HepG2 (cell line): ENCODE results near the gene ALPL. TPM values are rescaled to one million over a fixed set of nuclear protein-coding genes. Genes with fewer than 3 reads are reported as not detected.

Source experiments
- ATAC-seq: fragments of 200-7000 bp; cut with Tn5 transposase; 3 replicates; pipeline ENCODE4 v1.9.1; 2020; ENCODE audit warnings: mild to moderate bottlenecking, moderate library complexity
- BruUV-seq: library from RNA; stranded (reverse); fragments of 400-500 nt; replicated peaks from 2 replicates; lab custom pipeline; 2021; lab: Mats Ljungman, UMichigan
- CTCF ChIA-PET: fragments of 300-600 bp; formaldehyde crosslinking; extraction: SDS; loops from one replicate; lab custom pipeline; 2021; ENCODE audit warnings: low total read pairs, inconsistent platforms, low intra/inter-chr PET ratio; lab: Yijun Ruan, JAX
- POLR2A ChIA-PET: fragments of 350-600 bp; sonication (Branson Sonifier 250); formaldehyde crosslinking; loops from one replicate; lab custom pipeline; 2020; ENCODE audit warnings: antibody characterized with exemption, inconsistent platforms; lab: Yijun Ruan, JAX
- DNase-seq: peaks from one replicate; pipeline ENCODE4 v3.0.0-alpha.2; 2015; ENCODE audit warnings: low spot score
- FAIRE-seq: peaks from 3 replicates; lab custom pipeline; 2011; peaks lifted over from hg19 to GRCh38; lab: Jason Lieb, UNC
- H2AFZ ChIP-seq: one replicate; pipeline ENCODE4 v1.6.1; 2011; ENCODE audit warnings: low read length, inconsistent platforms
- H3K27ac ChIP-seq: fragments of 300-600 bp; 3 replicates; pipeline ENCODE4 v1.8.0; 2011; ENCODE audit warnings: mixed run types, mild to moderate bottlenecking, mixed read lengths, low read length, inconsistent platforms; ENCODE audit not compliant: insufficient read depth; ENCODE audit errors: extremely low read length
- H3K27me3 ChIP-seq, 2 experiments: fragments of 200-600 bp in 1 of 2; 2 replicates in 1 of 2; 3 replicates in 1 of 2; pipeline versions ENCODE4 v1.6.0 to v1.8.0; 2011; ENCODE audit warnings: low read length in 2 of 2, mild to moderate bottlenecking in 2 of 2, moderate library complexity in 2 of 2, inconsistent platforms in 1 of 2; ENCODE audit not compliant: insufficient read depth in 2 of 2, control insufficient read depth in 1 of 2
- H3K36me3 ChIP-seq, 2 experiments: fragments of 200-600 bp in 1 of 2; replicated peaks in 1 of 2; 2 replicates in 1 of 2; 3 replicates in 1 of 2; pipeline versions ENCODE4 v1.5.1 to v1.8.0; 2011; ENCODE audit warnings: low read length in 2 of 2, inconsistent platforms in 1 of 2; ENCODE audit not compliant: insufficient read depth in 2 of 2, control insufficient read depth in 1 of 2
- H3K4me1 ChIP-seq: 2 replicates; pipeline ENCODE4 v1.5.1; 2012; ENCODE audit warnings: low read length, inconsistent platforms; ENCODE audit not compliant: insufficient read depth
- H3K4me2 ChIP-seq: 2 replicates; pipeline ENCODE4 v1.6.0; 2011; ENCODE audit warnings: low read depth, low read length, inconsistent platforms
- H3K4me3 ChIP-seq, 3 experiments: fragments of 200-600 bp in 1 of 3; sonication (generic), shearing (Covaris generic) in 1 of 3; replicated peaks in 1 of 3; 2 replicates each; pipeline ENCODE4 v1.5.1; 2011 to 2016; ENCODE audit warnings: low read length in 3 of 3, inconsistent platforms in 2 of 3, low read depth in 2 of 3, mild to moderate bottlenecking in 2 of 3, control low read depth in 1 of 3, mixed read lengths in 1 of 3; ENCODE audit not compliant: insufficient read depth in 1 of 3
- H3K79me2 ChIP-seq: one replicate; pipeline ENCODE4 v1.6.1; 2011; ENCODE audit warnings: low read length, inconsistent platforms; ENCODE audit not compliant: insufficient read depth
- H3K9ac ChIP-seq: 2 replicates; pipeline ENCODE4 v1.6.0; 2011; ENCODE audit warnings: mild to moderate bottlenecking, low read depth, low read length, inconsistent platforms; ENCODE audit not compliant: insufficient read depth
- H3K9me3 ChIP-seq: 2 replicates; pipeline ENCODE4 v1.5.1; 2012; ENCODE audit warnings: mild to moderate bottlenecking, low read length
- H4K20me1 ChIP-seq: 2 replicates; pipeline ENCODE4 v1.6.0; 2011; ENCODE audit warnings: inconsistent platforms, mild to moderate bottlenecking, low read length, moderate library complexity; ENCODE audit not compliant: insufficient read depth
- FOXC1 ChIP-seq: sonication (generic); formaldehyde crosslinking; IDR thresholded peaks from 2 replicates; pipeline ENCODE4 v1.8.0; 2022; ENCODE audit warnings: mild to moderate bottlenecking, missing genetic modification reagents, borderline replicate concordance
- HNRNPL ChIP-seq: fragments of 200-400 bp; formaldehyde crosslinking; IDR thresholded peaks from 2 replicates; pipeline ENCODE4 v1.6.1; 2017; ENCODE audit warnings: mild to moderate bottlenecking, low read depth, low read length
- ZNF629 ChIP-seq: sonication (generic); formaldehyde crosslinking; conservative IDR thresholded peaks from 2 replicates; pipeline ENCODE4 v1.5.0; 2020; ENCODE audit warnings: missing genetic modification reagents
- WGBS: methylation state at CpG from one replicate; pipeline ENCODE4 v1.1.6; 2017; ENCODE audit warnings: low lambda C conversion rate; 5-methylcytosine and 5-hydroxymethylcytosine counted together
- in situ Hi-C: cut with HindIII; loops from 2 replicates; pipeline ENCODE4 v1.10.0; 2017; ENCODE audit warnings: low pct_unique_long_range_greater_than_20kb; ENCODE audit not compliant: extremely low pct_ligation_motif_present
- intact Hi-C: fragments of 100-400 bp; cut with micrococcal nuclease; formaldehyde crosslinking; loops from one replicate; pipeline ENCODE4 v1.10.0; 2022; ENCODE audit not compliant: unreplicated experiment
- polyA plus RNA-seq, 8 experiments: library from polyadenylated mRNA; depleted of rRNA in 3 of 8; stranded (reverse) in 7 of 8; unstranded in 1 of 8; fragments of >200 nt; fragmentation: Illumina TruSeq in 4 of 8; extraction: Trizol in 4 of 8; gene quantifications; 2 replicates each; pipeline versions ENCODE4 v1.2.1 to v1.2.3, GENCODE V29; 2011 to 2016; ENCODE audit warnings: low read depth in 4 of 8, missing spikeins in 1 of 8, mixed read lengths in 1 of 8; ENCODE audit not compliant: insufficient read depth in 1 of 8
- total RNA-seq, 5 experiments: library from RNA; depleted of rRNA; stranded (reverse); fragments of >200 nt; fragmentation: Illumina TruSeq; extraction: Trizol; gene quantifications; 2 replicates each; pipeline ENCODE4 v1.2.3, GENCODE V29; 2016; ENCODE audit warnings: low read depth in 1 of 5
- TF ChIP-seq, protein P1 (sequence below): sonication (generic); formaldehyde crosslinking; IDR thresholded peaks from 2 replicates; pipeline ENCODE4 v1.9.0; 2021; ENCODE audit warnings: missing genetic modification reagents, borderline replicate concordance

The ALPL gene
- total and polyA plus RNA-seq, 2 of the 13 experiments (the other 11 are each of a cell fraction or from before 2014, with no cell fraction given), result 0.12 TPM; not detected in 1

DNA sequence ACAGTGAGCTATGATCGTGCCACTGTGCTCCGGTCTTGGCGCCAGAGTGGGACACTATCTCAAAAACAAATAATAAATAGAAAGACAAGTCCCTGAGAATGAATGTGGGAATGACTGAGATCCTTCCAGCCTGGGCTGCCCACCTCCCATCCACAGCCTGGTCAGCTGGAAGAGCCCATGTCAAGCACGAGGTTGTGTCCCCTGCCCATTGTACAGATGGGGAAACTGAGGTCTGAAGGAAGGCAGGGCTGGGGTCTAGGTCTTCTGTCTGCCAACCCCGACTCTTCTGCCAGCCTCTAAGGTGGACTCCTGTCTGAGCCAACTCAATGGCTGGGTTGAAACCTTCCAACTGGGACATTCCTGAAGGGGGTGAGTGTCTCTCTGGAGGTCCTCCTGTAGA is 80.4 kb downstream of the ALPL start:
- in situ Hi-C loops (no loop called here), intact Hi-C loops (no loop called here)
- no peak overlapping the region for H3K9ac ChIP-seq
- POLR2A ChIA-PET, result no interaction called here
- H3K4me2 ChIP-seq, result peak overlapping the region; percentile 26; the same call in 1 of the 2 replicates
- no peak for DNase-seq
- CTCF ChIA-PET, result no interaction called here
- H3K4me1 ChIP-seq, result peaks cover 55% of the 10 kb centered on the region
- H2AFZ ChIP-seq, result no peak overlapping the region
- ATAC-seq, result no peak
- peaks cover 3 to 50% of the 10 kb centered on the region in 2 experiments; a peak in 3 of 5 replicates for H3K27me3 ChIP-seq
- no TSS peak for BruUV-seq
- 20% methylated on average over 4 of the region's 5 CpGs for WGBS
- H3K9me3 ChIP-seq, result no peaks in the 10 kb centered on the region
- no peaks in the 10 kb centered on the region for H3K36me3 ChIP-seq
- H4K20me1 ChIP-seq, result no peaks in the 10 kb centered on the region; the same call in 1 of the 2 replicates
- no peak overlapping the region for H3K4me3 ChIP-seq
- TF ChIP-seq ZNF629, result peak; percentile 65
- TF ChIP-seq FOXC1 (CRISPR knock-in tag), result no peak
- TF ChIP-seq, all 625 proteins: peak for 1
- no peak overlapping the region for H3K27ac ChIP-seq
- FAIRE-seq, result no peak
- H3K79me2 ChIP-seq, result no peaks in the 10 kb centered on the region

DNA sequence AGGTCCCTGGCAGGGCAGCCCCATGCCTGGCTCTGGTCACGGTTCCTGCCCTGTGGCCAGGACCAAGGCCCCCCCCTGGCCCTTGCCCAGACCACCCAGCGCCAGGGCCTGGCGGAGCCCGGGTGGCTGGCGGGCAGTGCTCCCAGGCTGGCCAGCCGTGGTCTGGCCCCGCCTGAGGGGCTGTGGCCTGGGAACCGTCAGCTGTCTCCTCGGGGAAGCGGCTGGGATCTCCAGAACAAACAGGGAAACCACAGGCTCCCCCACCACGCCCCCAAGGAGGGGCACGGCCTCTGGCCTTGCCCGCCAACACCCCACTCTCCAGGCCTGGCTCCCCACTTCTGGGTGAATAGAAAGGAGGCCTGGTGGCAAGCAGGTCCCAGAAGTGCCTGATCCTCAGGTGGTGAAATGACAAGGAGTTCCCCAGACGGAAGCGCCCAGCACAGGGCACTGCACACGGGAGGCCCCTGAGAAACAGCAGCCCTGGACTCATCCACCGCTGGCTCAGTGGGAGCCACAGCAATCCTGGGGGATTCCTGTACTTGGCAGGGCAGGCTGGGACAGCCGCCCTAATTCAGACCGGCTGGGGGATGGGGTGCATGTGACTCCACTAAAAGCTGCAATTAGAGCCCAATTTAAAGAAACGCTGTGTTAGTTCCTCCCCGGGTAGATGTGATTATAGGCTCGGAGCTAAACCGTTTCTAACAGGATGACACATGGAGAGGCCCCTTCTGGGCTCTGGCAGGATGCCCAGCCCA is 81.1 kb downstream of the ALPL start:
- H3K36me3 ChIP-seq, result no peaks in the 10 kb centered on the region
- H3K9ac ChIP-seq, result no peak overlapping the region
- FAIRE-seq (no peak), DNase-seq (no peak), ATAC-seq (peak; percentile 16)
- no peak overlapping the region for H3K27ac ChIP-seq
- in situ Hi-C loops, result no loop called here
- peaks cover 3 to 50% of the 10 kb centered on the region in 2 experiments; a peak in 3 of 5 replicates for H3K27me3 ChIP-seq
- ChIA-PET CTCF (no interaction called here), POLR2A (no interaction called here)
- no peak overlapping the region; a peak in 1 of 6 replicates for H3K4me3 ChIP-seq
- intact Hi-C loops, result no loop called here
- TF ChIP-seq, protein P1, sequence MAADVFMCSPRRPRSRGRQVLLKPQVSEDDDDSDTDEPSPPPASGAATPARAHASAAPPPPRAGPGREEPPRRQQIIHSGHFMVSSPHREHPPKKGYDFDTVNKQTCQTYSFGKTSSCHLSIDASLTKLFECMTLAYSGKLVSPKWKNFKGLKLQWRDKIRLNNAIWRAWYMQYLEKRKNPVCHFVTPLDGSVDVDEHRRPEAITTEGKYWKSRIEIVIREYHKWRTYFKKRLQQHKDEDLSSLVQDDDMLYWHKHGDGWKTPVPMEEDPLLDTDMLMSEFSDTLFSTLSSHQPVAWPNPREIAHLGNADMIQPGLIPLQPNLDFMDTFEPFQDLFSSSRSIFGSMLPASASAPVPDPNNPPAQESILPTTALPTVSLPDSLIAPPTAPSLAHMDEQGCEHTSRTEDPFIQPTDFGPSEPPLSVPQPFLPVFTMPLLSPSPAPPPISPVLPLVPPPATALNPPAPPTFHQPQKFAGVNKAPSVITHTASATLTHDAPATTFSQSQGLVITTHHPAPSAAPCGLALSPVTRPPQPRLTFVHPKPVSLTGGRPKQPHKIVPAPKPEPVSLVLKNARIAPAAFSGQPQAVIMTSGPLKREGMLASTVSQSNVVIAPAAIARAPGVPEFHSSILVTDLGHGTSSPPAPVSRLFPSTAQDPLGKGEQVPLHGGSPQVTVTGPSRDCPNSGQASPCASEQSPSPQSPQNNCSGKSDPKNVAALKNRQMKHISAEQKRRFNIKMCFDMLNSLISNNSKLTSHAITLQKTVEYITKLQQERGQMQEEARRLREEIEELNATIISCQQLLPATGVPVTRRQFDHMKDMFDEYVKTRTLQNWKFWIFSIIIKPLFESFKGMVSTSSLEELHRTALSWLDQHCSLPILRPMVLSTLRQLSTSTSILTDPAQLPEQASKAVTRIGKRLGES (CRISPR knock-in tag), result no peak
- 0 out of 2 replicates have a peak, but pooled peaks have one; percentile 29 for TF ChIP-seq HNRNPL
- no peaks in the 10 kb centered on the region; the same call in 1 of the 2 replicates for H4K20me1 ChIP-seq
- H2AFZ ChIP-seq, result no peak overlapping the region
- H3K4me1 ChIP-seq, result peaks cover 55% of the 10 kb centered on the region
- BruUV-seq, result no TSS peak
- 40% methylated on average over 2 of the region's 23 CpGs for WGBS
- no peaks in the 10 kb centered on the region for H3K79me2 ChIP-seq
- no peaks in the 10 kb centered on the region for H3K9me3 ChIP-seq
- peak overlapping the region; percentile 26; the same call in 1 of the 2 replicates for H3K4me2 ChIP-seq
